Ishikawa (cell line): Measurements from ENCODE around the gene SLAIN2.

Experiments used
- CREB1 ChIP-seq: IDR thresholded peaks from 2 replicates; pipeline ENCODE4 v1.6.1; 2012; ENCODE audit warnings: low read depth
- EGR1 ChIP-seq: IDR thresholded peaks from 2 replicates; pipeline ENCODE4 v1.6.1; 2012
- EP300 ChIP-seq: IDR thresholded peaks from 2 replicates; pipeline ENCODE4 v1.6.1; 2012; ENCODE audit warnings: borderline replicate concordance
- NFIC ChIP-seq: IDR thresholded peaks from 2 replicates; pipeline ENCODE4 v1.6.1; 2012
- RAD21 ChIP-seq: IDR thresholded peaks from 2 replicates; pipeline ENCODE4 v1.6.1; 2012; ENCODE audit warnings: low read depth
- TEAD4 ChIP-seq: IDR thresholded peaks from 2 replicates; pipeline ENCODE4 v1.6.1; 2012
- YY1 ChIP-seq: IDR thresholded peaks from 2 replicates; pipeline ENCODE4 v1.6.1; 2012; ENCODE audit warnings: low read depth
- ZBTB7A ChIP-seq: IDR thresholded peaks from 2 replicates; pipeline ENCODE4 v1.6.1; 2012; ENCODE audit warnings: low read depth
- TF ChIP-seq, protein P1 (sequence below): IDR thresholded peaks from 2 replicates; pipeline ENCODE4 v1.6.1; 2012
- TF ChIP-seq, protein P2 (sequence below): IDR thresholded peaks from 2 replicates; pipeline ENCODE4 v1.6.1; 2012

DNA sequence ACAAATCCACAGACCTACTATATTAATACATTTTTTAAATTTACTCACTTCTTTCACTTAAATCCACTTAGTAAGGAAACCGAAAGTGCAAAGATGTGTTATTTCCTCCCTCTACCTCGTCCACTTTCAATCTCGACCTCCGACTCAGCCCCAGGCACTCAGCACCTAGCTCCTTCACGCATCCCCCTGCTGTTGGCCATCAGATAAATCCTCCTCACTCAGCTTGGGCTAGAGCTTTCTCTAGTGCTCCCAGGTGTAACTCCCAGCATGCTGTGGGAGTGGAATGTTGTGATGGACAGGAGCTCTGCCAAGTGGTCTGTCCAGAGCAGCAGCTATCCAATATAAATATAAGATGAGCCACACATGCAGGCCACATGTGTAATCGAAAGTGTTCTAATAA is 45.0 kb upstream of the SLAIN2 start:
- TF ChIP-seq YY1 (no peak), CREB1 (no peak), EP300 (no peak), RAD21 (no peak), EGR1 (no peak), NFIC (no peak), TEAD4 (no peak), ZBTB7A (no peak)
- TF ChIP-seq, protein P1, sequence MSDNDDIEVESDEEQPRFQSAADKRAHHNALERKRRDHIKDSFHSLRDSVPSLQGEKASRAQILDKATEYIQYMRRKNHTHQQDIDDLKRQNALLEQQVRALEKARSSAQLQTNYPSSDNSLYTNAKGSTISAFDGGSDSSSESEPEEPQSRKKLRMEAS: no peak
- TF ChIP-seq, protein P2, sequence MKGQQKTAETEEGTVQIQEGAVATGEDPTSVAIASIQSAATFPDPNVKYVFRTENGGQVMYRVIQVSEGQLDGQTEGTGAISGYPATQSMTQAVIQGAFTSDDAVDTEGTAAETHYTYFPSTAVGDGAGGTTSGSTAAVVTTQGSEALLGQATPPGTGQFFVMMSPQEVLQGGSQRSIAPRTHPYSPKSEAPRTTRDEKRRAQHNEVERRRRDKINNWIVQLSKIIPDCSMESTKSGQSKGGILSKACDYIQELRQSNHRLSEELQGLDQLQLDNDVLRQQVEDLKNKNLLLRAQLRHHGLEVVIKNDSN: no peak
